ENCODE results near the gene PLEKHA6. TPM values are rescaled to one million over a fixed set of nuclear protein-coding genes. Genes with fewer than 3 reads are reported as not detected.
A peak's percentile ranks its signal among the peaks of the same experiment; 100 is the strongest.

PLEKHA6 gene
- total RNA-seq, 1 experiment from 2014 or later: 2.1 TPM

- no peak overlapping the region for H2AFZ ChIP-seq (ENCODE audit: low read length)
- no peak overlapping the region for H2BK120ac ChIP-seq (ENCODE audit: low read depth, low read length, poor library complexity, severe bottlenecking)
- Mint-ChIP-seq H3K4me1 (peaks cover 7 to 13% of the 10 kb centered on the region in 2 experiments), H3K9me3 (no peaks in the 10 kb centered on the region), H3K36me3 (ENCODE audit: insufficient read depth in 1 of 3, low read depth in 3 of 3) (peaks cover 0 to 5% (median 0%) of the 10 kb centered on the region in 3 experiments; a peak in 3 of 7 replicates), H3K4me3 (no peak overlapping the region), H3K27ac (no peak overlapping the region), H3K27me3 (ENCODE audit: low read depth) (peaks cover 8% of the 10 kb centered on the region)
- no peak overlapping the region for H2BK15ac ChIP-seq (ENCODE audit: low read depth, low read length)
- H3K4me1 ChIP-seq (ENCODE audit: insufficient read depth, low read length): no peaks in the 10 kb centered on the region
- H3K27ac ChIP-seq (ENCODE audit: insufficient read length, low read depth, low read length): no peak overlapping the region
- H3K4ac ChIP-seq (ENCODE audit: low read depth, low read length): no peak overlapping the region
- H4K20me1 ChIP-seq (ENCODE audit: control insufficient read depth, insufficient read depth, insufficient read length): no peaks in the 10 kb centered on the region
- no peak overlapping the region for H4K5ac ChIP-seq (ENCODE audit: insufficient read length, low read depth, low read length)
- H3K14ac ChIP-seq (ENCODE audit: insufficient read depth, low read length): no peak overlapping the region
- no peak overlapping the region for H3K23ac ChIP-seq (ENCODE audit: insufficient read length, low read depth, low read length)
- no peak overlapping the region for H3K9ac ChIP-seq (ENCODE audit: extremely low read depth, insufficient read length, low read length)
- H3K56ac ChIP-seq (ENCODE audit: insufficient read length, low read depth, low read length): no peak overlapping the region
- peak; percentile 16; the same call in 1 of the 3 replicates for TF ChIP-seq CTCF (conservative IDR thresholded peaks at IDR 0.05)
- no peaks in the 10 kb centered on the region for H3K79me2 ChIP-seq (ENCODE audit: insufficient read depth, low read length)
- H4K91ac ChIP-seq (ENCODE audit: insufficient read length, low read depth, low read length): no peak overlapping the region
- no peak overlapping the region for H3K18ac ChIP-seq (ENCODE audit: insufficient read length, low read depth, low read length)
- no peak for DNase-seq
- no peak overlapping the region for H4K8ac ChIP-seq (replicated peaks; ENCODE audit: insufficient read length, low read depth, low read length)
- no peak overlapping the region for H2BK12ac ChIP-seq (ENCODE audit: insufficient read length, low read depth, low read length)
- no CpG with 5 or more reads among the region's 5 CpGs for WGBS (ENCODE audit: extremely low coverage, insufficient read length, low lambda C conversion rate)
- no peaks in the 10 kb centered on the region; the same call in 1 of the 2 replicates for H3K27me3 ChIP-seq (ENCODE audit: insufficient read depth, low read length)
- no peak overlapping the region for H2BK20ac ChIP-seq (ENCODE audit: low read depth, low read length, poor library complexity, severe bottlenecking)
- no peak overlapping the region for H3T11ph ChIP-seq (ENCODE audit: low read length)
- H3K23me2 ChIP-seq (ENCODE audit: insufficient read length, low read depth, low read length, poor library complexity, severe bottlenecking): no peaks in the 10 kb centered on the region
- no peaks in the 10 kb centered on the region for H3K79me1 ChIP-seq (ENCODE audit: insufficient read depth, low read depth, low read length, poor library complexity, severe bottlenecking)
- no peak overlapping the region for H3K4me2 ChIP-seq (ENCODE audit: insufficient read depth, insufficient read length, low read length)
- H2AK5ac ChIP-seq (ENCODE audit: insufficient read length, low read length): no peak overlapping the region
- no peaks in the 10 kb centered on the region for H3K9me3 ChIP-seq (ENCODE audit: control insufficient read depth, low read depth, low read length)
- no peak overlapping the region for H2BK5ac ChIP-seq (ENCODE audit: insufficient read length, low read length)
These were observed 79.4 kb downstream of the PLEKHA6 start for GRCh38 chr1:204280099-204280961.
